Measurements from ENCODE around the gene GDE1. TPM values are rescaled to one million over a fixed set of nuclear protein-coding genes. Genes with fewer than 3 reads are reported as not detected.
A peak's percentile ranks its signal among the peaks of the same experiment; 100 is the strongest.

The GDE1 gene
- 10 to 100 TPM; 29.7 to 30.6 TPM for total RNA-seq

GRCh38 chr16:19521471-19522396 lies at the start of gene GDE1:
TSS of gene GDE1 (minus strand) at chr16:19522098. CDS start at chr16:19521964, 134 bp downstream.
- H3K9me3 ChIP-seq, result no peaks in the 10 kb centered on the region
- no peaks in the 10 kb centered on the region for H3K36me3 ChIP-seq (replicated peaks in 1 of 2; ENCODE audit: insufficient read depth in 1 of 2, low read depth in 2 of 2)
- 0% methylated on average over 30 to 60 of the region's 62 CpGs for WGBS, 2 donors
- H3K4me1 ChIP-seq, result peaks cover 37% of the 10 kb centered on the region
- intact Hi-C loops (cut with DNase I), result no loop called here
- peak in 5 of 7 experiments; percentile 8 to 29 (median 27) for TF ChIP-seq CTCF (IDR thresholded peaks at IDR 0.05)
- TF ChIP-seq POLR2A (IDR thresholded peaks at IDR 0.05), result peak; percentile 79 to 91 (median 89)
- H3K27ac ChIP-seq, result peak within 1 kb of the TSS; percentile 79 to 98 (median 90)
- ATAC-seq, result peak; percentile 86
- peak within 1 kb of the TSS; percentile 82 to 98 for H3K4me3 ChIP-seq
- peak; percentile 92 to 96 (median 94) for DNase-seq
- H3K27me3 ChIP-seq, result no peaks in the 10 kb centered on the region

GRCh38 chr16:19567560-19567959 lies 45.7 kb upstream of the GDE1 start:
- no peaks in the 10 kb centered on the region for H3K9me3 ChIP-seq
- no peak for ATAC-seq
- WGBS, 2 donors, result 85 to 86% methylated on average over 8 of the region's 8 CpGs

GRCh38 chr16:19566362-19566761 lies 44.5 kb upstream of the GDE1 start:
- intact Hi-C loops (cut with DNase I), result no loop called here
- DNase-seq, result no peak

More at GRCh38 chr16:19567560-19567959, 45.7 kb upstream of the GDE1 start:
- Histone ChIP-seq H3K27ac (no peak overlapping the region), H3K27me3 (no peaks in the 10 kb centered on the region), H3K36me3 (replicated peaks in 1 of 2; ENCODE audit: insufficient read depth in 1 of 2, low read depth in 2 of 2) (peaks cover 0 to 8% of the 10 kb centered on the region in 2 donors), H3K4me3 (no peak overlapping the region), H3K4me1 (no peaks in the 10 kb centered on the region)
- TF ChIP-seq CTCF (IDR thresholded peaks at IDR 0.05), result no peak
- no peak for TF ChIP-seq POLR2A (IDR thresholded peaks at IDR 0.05)
- DNase-seq, result no peak
- intact Hi-C loops (cut with DNase I), result no loop called here

GRCh38 chr16:19563377-19563776 lies 41.5 kb upstream of the GDE1 start:
- ATAC-seq, result no peak
- WGBS, 2 donors, result 87 to 90% methylated on average over 4 of the region's 4 CpGs

More at GRCh38 chr16:19566362-19566761, 44.5 kb upstream of the GDE1 start:
- TF ChIP-seq POLR2A (IDR thresholded peaks at IDR 0.05) (no peak), CTCF (IDR thresholded peaks at IDR 0.05) (no peak)
- H3K27me3 ChIP-seq, result no peaks in the 10 kb centered on the region
- H3K9me3 ChIP-seq, result no peaks in the 10 kb centered on the region
- peaks cover 0 to 6% of the 10 kb centered on the region in 2 donors for H3K36me3 ChIP-seq (replicated peaks in 1 of 2; ENCODE audit: insufficient read depth in 1 of 2, low read depth in 2 of 2)
- H3K4me3 ChIP-seq, result no peak overlapping the region
- no peak overlapping the region for H3K27ac ChIP-seq
- 90 to 92% methylated on average over 3 of the region's 3 CpGs for WGBS, 2 donors
- ATAC-seq, result no peak
- H3K4me1 ChIP-seq, result no peaks in the 10 kb centered on the region

More at GRCh38 chr16:19563377-19563776, 41.5 kb upstream of the GDE1 start:
- no peaks in the 10 kb centered on the region for H3K9me3 ChIP-seq
- DNase-seq, result no peak
- H3K4me1 ChIP-seq, result no peaks in the 10 kb centered on the region
- H3K4me3 ChIP-seq, result no peak overlapping the region
- TF ChIP-seq POLR2A (IDR thresholded peaks at IDR 0.05) (no peak), CTCF (IDR thresholded peaks at IDR 0.05) (no peak)
- H3K27me3 ChIP-seq, result no peaks in the 10 kb centered on the region
- H3K36me3 ChIP-seq (replicated peaks in 1 of 2; ENCODE audit: insufficient read depth in 1 of 2, low read depth in 2 of 2), result peaks cover 0 to 6% of the 10 kb centered on the region in 2 donors
- intact Hi-C loops (cut with DNase I), result no loop called here
- H3K27ac ChIP-seq, result no peak overlapping the region
